Dermis microvascular lymphatic vessel endothelial cell (primary cell): ENCODE measurements around the gene CCDC80. TPM values are rescaled to one million over a fixed set of nuclear protein-coding genes. Genes with fewer than 3 reads are reported as not detected.
"Not testable (repeated sequence)": the region's sequence is repeated elsewhere in the genome, so short reads cannot be mapped to it uniquely, and the experiment has no call there.

ENCODE experiments used
- DNase-seq, 2 donors: peaks; one replicate each; pipeline versions ENCODE4 v3.0.0 to v3.0.0-alpha.2; 2010; ENCODE audit warnings: low read depth in 2 of 2
- total RNA-seq: library from RNA; depleted of rRNA; stranded (reverse); fragments of >200 nt; gene quantifications from 2 replicates; pipeline ENCODE4 v1.2.1, GENCODE V29; 2014

The CCDC80 gene
- total RNA-seq = 9.7 and 13.0 TPM in 2 replicates

- peak; percentile 37 to 81 for DNase-seq
These were observed at the start of gene CCDC80 for GRCh38 chr3:112640930-112641801. Gene CCDC80, minus strand, starts transcription at chr3:112641143. Its CDS starts 1,238 bp downstream, at chr3:112639905.

GRCh38 chr3:112689989-112690388, 49.0 kb upstream of the CCDC80 start:
- DNase-seq = peak; percentile 29 to 57

- DNase-seq = no peak
These were observed 48.4 kb upstream of the CCDC80 start for GRCh38 chr3:112689385-112689784.

- no peak for DNase-seq
These were observed 47.9 kb upstream of the CCDC80 start for GRCh38 chr3:112688819-112689218.

GRCh38 chr3:112688085-112688769, 47.3 kb upstream of the CCDC80 start:
- DNase-seq = no peak

- no peak for DNase-seq
These were observed 46.7 kb upstream of the CCDC80 start for GRCh38 chr3:112687616-112688015.

- DNase-seq = no peak
These were observed 46.3 kb upstream of the CCDC80 start for GRCh38 chr3:112687211-112687610.

- DNase-seq = no peak
These were observed 45.2 kb upstream of the CCDC80 start for GRCh38 chr3:112685956-112686799.

- no peak for DNase-seq
These were observed 44.5 kb upstream of the CCDC80 start for GRCh38 chr3:112685420-112685819.

- DNase-seq = no peak
These were observed 41.4 kb upstream of the CCDC80 start for GRCh38 chr3:112682361-112682760.

GRCh38 chr3:112681822-112682325, 40.9 kb upstream of the CCDC80 start:
- peak; percentile 26 to 77 for DNase-seq

GRCh38 chr3:112676659-112677234, 35.8 kb upstream of the CCDC80 start:
- DNase-seq = peak; percentile 7 to 90

- no peak for DNase-seq
These were observed 35.1 kb upstream of the CCDC80 start for GRCh38 chr3:112675943-112676535.

GRCh38 chr3:112675349-112675748, 34.4 kb upstream of the CCDC80 start:
- no peak for DNase-seq

- DNase-seq = no peak
These were observed 32.0 kb upstream of the CCDC80 start for GRCh38 chr3:112672716-112673541.

GRCh38 chr3:112671930-112672715, 31.2 kb upstream of the CCDC80 start:
- DNase-seq = peak in 1 of 2 donors; percentile 38

GRCh38 chr3:112670824-112671223, 29.9 kb upstream of the CCDC80 start:
- DNase-seq = no peak

GRCh38 chr3:112667599-112667998, 26.7 kb upstream of the CCDC80 start:
- DNase-seq = no peak

- not testable (repeated sequence) for DNase-seq
These were observed 24.1 kb upstream of the CCDC80 start for GRCh38 chr3:112665009-112665408.
